ENCODE results near the gene EML6.

Gene EML6

DNA sequence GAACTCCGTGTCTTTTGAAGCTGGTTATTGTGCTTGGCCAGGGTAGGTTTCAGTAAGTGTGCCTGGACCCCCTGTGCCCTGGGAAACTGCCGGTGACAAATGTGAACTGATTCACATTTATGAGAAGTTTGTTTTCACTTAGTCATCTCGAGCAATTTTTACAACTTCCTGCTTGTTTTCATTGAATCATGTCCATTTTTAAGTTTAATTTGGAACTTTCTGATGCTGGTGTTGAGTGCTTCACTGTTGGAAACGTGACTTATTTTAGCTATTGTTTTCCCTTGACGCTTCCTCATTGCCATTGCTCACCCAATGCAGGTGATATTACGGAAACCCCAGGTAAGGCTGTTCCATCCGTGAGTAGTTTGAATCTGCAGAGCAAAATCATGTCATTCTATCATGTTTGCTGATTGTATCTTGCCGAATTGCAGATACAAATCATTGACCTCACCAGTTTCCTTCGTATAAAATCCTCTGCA, 229.6 kb downstream of the EML6 start:
- DNase-seq: no peak

DNA sequence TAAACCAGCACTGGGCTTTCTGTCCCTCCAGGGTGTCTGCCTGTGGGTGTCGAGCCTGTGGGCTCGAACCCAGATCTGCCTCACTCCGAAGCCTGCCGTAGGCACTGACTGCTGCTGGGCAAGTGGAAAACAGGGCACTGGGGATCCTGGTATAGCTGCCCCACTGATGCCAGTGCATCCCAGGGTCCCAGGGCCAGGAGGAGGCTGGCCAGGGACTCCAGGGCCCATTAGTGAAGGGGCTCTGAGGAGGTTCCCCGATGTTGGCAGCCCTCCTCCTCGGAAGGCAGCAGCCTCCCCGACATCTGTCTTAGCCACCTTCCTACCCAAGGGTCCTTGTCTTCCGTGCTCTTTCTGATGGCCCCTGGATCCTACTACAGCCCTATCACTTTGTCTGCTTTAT, 230.7 kb downstream of the EML6 start:
- DNase-seq: no peak

DNA sequence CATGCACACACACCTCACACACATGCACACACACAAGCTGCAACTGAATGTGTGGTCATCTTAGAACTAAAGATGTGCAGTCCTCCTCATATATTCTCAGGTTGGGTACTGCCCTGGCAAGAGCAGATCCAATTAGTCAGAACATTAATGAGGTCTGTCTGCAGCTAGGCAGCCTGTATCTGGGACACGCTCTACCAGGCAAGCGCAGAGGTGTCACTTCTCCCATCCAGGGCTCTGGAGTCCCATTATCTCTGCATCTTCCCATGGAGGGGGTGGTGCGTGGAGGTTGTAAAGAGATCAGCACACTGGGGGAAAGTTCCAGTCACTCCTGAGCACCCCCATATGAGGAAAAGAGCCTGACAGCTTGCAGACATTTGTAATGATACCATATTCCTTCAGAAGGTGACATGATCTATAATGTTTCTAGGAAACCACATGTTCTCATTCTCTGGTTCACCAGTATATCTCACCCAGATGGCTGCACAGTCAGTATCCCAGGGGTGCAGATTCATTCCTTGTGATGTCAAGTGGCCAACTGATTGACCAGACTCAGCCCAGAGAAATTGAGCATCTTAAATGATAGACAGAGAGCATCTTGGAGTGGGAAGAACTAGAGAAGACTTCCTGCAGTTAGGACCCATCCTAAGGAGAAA, 231.4 kb downstream of the EML6 start:
- DNase-seq: no peak

DNA sequence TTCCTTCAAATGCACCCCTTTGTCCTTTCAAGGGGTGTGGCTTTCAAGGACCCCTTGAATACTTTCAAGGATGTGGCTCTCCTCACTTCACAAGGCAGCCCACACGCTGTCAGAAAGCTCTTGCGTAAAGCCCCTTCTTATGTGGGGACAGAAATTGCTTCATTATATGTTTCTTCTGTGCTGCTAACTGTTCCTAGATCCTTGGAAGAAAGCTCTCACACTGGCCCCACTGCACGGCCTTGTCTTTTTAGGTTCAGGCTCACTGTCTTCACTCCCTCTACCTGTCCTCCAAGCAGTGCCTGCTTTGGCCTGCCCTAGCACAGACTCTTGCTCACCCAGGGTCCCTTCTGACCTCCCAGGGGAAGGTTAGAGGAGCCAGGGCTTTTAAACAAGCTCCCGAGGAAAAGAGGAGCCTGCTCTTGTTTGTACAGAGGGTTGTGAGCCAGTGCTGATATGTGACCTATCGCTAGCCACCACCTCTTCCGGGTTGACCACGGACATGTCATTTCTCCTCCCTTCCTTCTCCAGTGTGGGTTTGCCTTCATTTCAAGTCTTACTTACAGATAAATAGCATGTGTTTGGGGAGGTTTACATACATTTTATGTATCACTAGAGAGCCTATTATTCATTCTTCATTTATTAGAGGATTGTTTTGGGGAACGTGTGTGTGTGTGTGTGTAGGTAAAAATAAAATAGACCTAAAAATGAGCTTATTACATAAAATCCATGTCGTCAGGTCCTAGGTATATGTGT, 232.1 kb downstream of the EML6 start:
- DNase-seq: no peak

DNA sequence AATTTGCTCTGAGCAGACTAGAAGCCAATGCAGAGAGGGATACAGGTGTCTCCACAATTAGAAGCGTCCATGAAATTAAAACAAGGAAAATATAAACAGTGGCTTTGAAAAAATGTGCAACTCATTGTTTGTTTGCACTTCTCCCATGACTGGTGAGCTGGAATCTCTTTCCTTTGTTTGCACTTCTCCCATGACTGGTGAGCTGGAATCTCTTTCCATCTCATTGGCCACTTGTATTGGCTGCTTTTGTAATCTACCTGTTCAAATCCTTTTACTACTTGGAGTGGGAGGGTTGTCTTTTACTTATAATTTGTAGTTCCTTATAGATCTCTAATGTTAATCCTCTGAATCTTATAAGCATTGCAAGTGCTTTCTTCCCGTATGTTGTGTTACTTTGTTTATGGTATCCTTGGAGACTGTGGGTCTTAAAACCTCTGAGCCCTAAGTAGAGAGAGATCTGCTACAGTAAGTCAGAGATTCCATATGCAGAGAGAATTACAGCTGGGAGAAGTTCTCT, 232.7 kb downstream of the EML6 start:
- no peak for DNase-seq

DNA sequence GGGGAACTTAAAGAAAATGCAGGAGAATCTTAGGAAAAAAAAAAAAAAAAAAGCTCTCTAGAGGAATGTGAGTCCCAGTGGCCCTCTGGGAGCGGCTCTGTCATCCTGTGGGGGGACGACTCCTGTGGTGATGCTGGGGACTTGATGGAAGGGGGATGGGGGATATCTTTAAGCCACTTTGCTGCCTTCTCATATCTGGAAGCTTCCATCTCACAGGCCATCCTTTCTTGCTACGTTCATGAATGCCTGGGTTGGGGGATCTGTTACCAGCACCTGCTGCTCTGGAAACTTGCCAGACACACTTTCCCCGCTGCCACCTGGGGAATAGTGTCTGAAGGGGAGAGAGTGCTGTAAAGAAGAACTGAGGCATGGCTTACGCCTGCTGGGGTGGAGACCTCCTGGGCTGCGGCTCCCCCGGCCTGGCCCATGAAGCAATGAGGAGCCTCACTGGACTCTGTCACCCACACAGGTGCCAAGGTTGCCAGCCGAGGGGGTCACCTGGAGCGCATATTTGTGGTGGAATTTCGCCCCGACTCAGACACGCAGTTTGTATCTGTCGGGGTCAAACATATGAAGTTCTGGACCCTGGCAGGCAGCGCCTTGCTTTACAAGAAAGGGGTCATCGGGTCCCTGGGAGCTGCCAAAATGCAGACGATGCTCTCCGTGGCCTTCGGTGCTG, 234.0 kb downstream of the EML6 start:
- DNase-seq: no peak

DNA sequence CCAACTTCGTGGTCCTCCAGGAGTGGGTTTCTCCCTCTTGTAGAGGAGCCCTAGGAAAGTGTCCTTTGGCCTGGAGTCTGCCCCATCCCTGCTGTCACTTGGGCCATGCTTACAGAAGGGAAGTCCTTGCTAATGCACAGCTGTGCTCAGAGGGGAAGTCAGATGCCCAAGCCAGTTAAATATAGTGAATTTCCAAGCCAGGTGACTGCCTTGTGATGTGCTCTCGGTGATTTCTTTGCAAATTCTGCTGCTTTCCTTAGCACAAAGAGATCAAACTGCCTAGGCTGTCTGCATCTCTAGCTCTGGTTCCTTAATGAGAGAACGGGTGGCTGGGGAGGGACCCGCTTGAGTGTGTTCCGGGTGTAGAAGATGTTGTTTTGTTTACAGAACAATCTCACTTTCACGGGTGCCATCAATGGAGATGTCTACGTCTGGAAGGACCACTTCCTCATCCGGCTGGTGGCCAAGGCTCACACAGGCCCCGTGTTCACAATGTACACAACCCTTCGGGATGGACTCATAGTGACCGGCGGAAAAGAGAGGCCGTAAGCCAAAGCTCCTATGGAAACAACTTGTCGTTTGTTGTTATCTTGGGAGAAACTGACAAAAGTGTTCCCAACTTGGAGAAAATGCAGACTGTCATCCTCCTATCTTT, 235.4 kb downstream of the EML6 start:
- DNase-seq: no peak

DNA sequence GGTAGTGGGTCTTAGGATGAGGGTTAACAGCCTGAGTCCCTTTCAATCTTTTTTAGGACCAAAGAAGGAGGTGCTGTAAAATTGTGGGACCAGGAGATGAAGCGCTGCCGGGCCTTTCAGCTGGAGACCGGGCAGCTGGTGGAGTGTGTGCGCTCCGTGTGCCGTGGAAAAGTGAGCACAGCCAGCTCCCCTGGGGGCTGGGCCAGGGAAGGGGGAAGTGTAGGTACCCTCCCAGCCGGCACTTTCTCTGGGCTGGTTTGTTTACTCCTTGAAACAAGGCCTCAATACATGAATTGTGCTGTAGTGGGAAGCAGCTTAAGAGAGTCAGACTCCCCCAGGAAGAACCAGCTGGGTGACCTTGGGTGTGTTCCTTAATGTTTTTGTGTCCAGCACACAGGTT, 236.7 kb downstream of the EML6 start:
- no peak for DNase-seq

DNA sequence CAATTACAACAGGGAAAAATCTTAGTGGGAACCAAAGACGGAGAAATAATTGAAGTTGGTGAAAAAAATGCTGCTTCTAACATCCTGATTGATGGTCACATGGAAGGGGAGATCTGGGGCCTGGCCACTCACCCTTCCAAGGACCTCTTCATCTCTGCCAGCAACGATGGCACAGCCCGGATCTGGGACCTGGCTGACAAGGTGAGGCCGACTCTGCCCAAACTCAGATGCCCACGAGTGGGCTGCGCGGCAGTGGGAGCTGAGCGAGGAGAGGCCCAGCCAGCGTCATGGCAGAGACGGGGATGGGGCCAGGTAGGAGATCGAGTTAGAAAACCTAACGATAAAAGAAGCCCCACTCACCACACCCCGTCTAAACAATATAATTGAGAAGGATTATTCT, 239.0 kb downstream of the EML6 start:
- DNase-seq: no peak

DNA sequence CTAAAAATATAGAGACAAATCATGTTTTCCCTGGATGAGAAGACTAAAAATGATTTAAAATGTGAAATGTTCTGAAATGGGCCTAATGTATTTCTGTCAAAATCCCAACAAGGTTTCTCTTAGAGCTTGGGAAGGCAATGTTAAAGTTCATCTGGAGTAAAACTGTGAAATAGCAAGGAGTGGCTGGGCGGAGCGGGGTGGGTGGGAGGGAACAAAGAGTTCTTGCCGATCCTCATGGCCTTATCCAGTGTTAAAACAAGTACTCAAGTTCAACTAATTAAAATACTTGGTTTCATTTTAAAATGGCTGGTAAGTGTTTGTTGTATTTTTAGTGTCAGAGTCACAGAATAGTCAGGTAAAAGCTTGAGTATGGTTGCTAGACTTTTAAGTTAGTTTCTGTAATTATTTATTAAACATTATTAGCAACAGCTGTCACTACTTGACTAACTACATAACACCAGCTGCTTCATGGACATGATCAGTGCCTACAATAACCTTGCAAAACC, 239.5 kb downstream of the EML6 start:
- DNase-seq: no peak

DNA sequence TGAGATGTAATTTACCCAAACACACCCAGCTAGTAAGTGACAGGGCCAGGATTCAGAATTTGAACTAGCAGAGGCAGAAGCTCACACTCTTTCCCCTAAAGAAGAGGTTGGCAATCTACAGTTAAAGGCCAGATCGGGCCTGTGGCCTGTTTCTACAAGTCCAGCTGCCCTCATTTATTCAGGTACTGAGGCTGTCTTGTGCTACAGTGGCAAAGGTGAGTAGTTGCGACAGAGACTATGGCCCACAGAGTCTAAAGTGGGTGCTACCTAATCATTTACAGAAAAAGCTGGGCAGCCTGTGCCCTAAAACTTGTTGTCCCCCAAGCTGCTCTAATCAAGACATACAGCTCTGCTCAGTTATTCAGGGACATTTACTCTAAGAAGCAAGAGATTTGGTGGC, 240.0 kb downstream of the EML6 start:
- no peak for DNase-seq

DNA sequence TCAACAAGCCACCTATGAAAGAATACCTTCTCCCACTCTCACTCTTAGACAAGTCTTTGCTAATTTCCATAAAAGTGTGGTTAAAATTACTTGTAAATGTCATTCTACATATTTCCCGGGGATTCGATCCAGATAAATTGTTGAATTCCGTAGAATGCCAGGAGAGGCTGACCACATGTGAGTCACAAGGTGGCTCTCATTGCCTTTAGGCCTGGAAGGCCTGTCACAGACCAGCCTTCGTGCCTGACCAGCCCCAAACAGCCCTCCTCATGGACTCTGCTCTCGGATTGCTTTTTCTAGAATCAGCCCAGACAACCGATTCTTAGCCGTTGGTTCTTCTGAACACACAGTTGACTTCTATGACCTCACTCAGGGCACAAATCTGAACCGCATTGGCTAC, 240.8 kb downstream of the EML6 start:
- no peak for DNase-seq

DNA sequence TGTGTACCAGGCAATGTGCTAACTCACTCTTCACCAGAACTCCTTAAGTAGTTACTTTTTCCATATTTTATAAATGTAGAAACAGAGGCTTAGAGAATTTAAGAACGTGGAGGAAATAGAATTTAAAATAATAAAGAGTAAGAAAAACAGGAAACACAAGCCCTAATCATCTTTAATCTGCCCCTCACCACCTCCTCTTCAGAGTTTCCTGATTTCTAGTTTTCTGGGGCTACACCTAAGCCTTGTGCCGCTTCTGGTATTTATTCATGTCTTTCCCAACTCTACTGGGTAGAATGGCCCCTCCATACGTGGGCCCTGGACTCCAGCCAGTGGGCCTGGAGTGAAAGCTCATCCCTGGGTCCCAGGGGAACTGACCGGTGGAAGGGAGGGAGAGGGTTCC, 241.4 kb downstream of the EML6 start:
- DNase-seq: no peak

DNA sequence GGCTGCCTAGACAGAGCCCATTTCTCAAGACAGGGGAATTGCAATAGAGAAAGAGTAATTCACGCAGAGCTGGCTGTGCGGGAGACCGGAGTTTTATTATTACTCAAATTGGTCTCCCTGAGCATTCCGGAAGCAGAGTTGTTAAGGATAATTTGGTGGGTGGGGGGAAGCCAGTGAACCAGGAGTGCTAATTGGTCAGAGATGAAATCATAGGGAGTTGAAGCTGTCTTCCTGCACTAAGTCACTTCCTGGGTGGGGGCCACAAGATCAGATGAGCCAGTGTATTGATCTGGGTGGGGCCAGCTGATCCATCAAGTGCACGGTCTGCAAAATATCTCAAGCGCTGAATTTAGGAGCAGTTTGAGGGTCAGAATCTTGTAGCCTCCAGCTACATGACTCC, 242.0 kb downstream of the EML6 start:
- DNase-seq: no peak

DNA sequence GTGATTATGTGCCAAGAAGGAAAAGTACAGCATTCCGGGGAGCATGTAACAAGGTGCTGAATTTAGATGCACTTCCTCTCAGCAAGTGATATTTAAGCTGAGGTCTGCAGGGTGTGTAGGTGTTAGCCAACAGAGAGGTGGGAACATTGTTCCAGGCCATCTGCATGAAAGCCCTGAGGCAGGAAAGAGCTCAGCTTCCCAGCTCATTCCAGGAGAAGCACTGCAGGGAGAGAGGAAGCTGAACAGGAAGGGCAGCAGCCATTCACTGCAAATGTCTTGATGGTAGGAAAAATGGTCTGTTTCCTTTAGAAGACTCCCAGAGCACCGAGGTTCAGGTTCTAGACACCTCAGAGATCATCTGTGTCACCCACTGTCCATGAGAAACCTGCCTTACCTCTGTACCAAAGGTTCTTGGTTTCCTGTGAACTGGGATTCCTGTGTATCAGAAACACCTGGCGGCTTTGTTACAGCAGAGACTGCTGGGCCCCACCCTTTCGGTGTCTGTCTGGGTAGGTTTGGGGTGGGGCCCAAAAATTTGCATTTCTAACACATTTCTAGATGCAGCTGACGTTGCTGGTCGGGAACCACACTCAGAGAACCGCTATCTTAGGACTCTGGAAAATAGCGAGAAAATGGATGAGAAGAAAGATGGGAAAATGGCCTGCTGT, 242.8 kb downstream of the EML6 start:
- DNase-seq: no peak

DNA sequence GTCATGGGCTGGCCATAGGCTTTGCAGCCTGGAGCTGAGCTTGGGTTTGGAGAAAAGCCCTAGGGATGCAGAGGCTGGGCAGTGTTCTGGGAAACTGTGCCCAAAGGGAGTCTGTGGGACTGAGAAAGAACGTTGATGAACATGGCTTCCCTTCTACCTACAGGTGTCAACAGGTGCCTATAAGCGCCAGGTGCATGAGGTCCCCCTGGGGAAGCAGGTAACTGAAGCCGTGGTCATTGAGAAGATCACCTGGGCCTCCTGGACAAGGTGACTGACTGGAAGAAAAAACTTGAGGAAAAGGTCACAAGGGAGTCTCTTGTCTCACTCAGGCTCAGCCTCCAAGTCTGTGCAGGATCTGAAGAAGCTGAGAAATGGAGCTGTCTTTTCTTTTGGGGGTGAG, 243.4 kb downstream of the EML6 start:
- DNase-seq: no peak

DNA sequence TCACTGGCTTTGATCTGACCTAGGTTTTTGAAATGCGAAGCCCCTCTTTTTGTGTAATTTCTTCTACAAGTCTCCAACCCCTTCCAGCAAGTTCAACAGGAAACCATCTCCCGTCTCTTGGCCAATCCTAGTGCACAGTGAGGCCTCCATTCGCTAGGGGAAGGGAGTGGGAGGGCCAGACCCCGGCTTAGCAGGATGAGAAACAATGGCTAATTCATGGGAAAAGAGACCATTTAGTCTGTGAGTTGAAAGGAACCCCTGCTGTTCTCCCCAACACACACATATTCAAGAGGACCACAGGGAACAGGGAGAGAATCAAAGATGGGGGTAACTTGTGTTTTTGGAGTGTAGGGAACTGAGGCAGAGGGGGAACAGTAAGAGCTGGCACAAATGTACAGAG, 243.8 kb downstream of the EML6 start:
- no peak for DNase-seq

DNA sequence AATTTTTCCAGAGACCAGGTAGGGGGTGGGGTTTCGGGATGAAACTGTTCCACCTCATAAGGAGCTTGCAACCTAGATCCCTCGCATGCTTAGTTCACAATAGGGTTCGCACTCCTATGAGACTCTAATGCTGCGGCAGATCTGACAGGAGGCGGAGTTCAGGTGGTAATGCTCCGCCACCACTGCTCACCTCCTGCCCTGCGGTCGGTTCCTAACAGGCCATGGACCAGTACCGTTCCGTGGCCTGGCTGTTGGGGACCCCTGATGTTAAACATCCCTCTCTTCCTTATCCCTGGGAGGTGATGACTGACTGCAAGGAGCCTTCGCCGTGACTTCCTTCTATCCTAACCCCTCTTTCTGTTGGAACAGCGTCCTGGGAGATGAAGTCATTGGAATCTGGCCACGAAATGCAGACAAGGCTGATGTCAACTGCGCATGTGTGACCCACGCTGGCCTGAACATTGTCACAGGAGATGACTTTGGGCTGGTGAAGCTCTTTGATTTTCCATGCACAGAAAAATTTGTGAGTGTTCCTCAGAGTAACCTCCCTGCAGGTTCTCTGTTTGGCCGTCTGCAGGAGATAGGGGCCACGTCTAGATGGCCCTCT, 244.4 kb downstream of the EML6 start:
- no peak for DNase-seq

DNA sequence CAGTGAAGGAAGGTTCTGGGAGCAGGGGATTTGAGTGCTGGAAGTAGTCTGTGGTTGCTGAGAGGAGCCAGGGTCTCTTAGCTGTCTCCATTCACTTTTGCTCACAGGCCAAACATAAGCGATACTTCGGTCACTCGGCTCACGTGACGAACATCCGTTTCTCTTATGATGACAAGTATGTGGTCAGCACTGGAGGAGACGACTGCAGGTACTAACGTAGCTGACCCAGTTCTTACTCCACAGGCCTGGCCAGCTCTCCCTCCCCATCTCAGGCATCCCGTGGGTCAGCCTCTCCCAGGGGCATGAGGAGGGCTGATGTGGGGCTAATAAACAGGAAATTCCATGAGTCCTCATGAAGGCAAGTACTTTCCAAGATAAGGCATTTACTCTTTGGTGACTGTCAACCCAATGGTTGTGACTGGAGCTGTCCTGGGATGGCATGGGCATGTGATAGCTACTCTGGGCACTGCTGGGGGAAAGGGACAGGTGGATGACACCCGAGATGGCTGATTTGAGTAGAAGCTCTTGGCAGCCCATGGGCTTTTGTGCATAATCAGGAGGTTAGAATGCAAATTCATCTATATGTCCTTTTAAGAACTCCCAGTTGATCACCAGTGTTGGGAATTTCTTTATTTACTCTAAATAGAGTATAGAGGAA, 245.2 kb downstream of the EML6 start:
- DNase-seq: no peak

DNA sequence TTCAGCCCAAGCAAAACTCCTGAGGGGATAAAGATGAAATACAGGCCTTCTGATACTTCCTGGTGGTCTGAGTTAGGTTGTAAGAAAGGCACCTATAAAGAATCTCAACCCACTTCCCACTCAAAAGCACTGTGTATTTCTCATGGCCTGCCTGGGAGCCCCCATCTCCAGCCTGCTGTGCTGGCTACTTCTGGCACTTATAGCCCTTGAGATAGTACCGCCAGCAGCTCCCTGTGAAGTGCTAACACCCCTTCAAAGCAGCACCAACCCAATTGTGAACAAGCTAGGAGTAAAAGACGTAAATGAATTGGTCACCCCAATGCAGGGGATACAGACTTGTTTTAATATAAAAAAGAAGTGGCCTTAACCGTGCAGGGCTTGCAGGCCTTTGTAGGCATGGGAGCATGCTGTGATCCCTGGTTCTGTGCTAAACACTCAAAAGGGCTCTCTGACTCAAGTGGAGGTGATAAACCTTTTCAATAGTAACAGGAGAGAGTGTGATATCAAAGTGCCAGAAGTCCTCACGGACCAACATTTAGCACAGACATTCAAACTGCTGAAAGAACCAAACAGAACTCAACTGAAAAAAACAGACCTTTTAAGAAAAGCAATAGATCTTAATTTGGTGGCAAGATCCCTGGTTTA, 246.0 kb downstream of the EML6 start:
- DNase-seq: no peak

DNA sequence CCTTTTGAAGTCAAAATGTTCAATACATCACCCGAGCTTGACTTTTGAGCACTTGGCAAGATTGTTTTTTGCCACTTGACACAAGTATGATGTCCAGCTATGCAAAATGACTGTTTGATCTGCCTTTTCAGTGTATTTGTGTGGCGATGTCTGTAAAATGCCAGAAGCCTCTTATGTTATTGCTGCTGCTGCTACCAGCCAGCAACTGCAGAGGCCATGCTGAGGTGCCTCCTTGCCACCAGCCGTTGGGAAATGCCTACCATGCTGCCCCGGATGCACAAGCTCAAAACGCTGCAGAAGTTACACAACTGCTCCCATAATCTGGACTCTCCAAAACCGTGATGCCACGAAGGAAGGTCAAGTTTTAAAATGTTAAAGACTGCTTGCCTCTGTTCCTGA, 246.5 kb downstream of the EML6 start:
- DNase-seq: no peak
